SKM-1 (cell line): ENCODE measurements around the gene TXNRD2.
"Not testable (repeated sequence)": the region's sequence is repeated elsewhere in the genome, so short reads cannot be mapped to it uniquely, and the experiment has no call there.

ENCODE experiments used
- DNase-seq: peaks from one replicate; lab custom pipeline; 2025; ENCODE audit not compliant: unreplicated experiment; lab: John Stamatoyannopoulos, UW

The TXNRD2 gene

GRCh38 chr22:19951346-19951745 lies 9.7 kb upstream of the TXNRD2 start:
- DNase-seq: no peak

DNA sequence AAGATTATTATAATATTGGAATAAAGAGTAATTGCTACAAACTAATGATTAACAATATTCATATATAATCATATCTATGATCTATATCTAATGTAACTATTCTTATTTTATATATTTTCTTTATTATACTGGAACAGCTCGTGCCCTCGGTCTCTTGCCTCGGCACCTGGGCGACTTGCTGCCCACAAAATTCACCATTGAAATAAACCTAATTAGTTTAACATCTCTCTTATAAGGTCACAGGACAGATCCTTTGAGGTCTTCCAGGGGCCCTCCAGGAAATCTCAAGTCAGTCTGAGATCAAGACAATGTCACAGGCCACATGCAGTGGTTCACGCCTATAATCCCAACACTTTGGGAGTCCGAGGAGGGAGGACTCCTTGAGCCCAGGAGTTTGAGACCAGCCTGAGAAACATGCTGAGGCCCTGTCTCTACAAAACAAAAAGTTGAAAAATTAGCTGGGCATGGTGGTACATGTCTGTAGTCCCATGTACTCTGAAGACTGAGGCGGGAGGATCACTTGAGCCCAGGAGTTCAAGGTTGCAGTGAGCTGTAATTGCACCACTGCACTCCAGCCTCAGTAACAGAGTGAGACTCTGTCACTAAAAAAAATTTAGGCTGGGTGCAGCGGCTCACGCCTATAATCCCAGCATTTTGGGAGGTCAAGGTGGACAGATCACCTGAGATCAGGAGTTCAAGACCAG lies 6.6 kb upstream of the TXNRD2 start:
- no peak for DNase-seq

DNA sequence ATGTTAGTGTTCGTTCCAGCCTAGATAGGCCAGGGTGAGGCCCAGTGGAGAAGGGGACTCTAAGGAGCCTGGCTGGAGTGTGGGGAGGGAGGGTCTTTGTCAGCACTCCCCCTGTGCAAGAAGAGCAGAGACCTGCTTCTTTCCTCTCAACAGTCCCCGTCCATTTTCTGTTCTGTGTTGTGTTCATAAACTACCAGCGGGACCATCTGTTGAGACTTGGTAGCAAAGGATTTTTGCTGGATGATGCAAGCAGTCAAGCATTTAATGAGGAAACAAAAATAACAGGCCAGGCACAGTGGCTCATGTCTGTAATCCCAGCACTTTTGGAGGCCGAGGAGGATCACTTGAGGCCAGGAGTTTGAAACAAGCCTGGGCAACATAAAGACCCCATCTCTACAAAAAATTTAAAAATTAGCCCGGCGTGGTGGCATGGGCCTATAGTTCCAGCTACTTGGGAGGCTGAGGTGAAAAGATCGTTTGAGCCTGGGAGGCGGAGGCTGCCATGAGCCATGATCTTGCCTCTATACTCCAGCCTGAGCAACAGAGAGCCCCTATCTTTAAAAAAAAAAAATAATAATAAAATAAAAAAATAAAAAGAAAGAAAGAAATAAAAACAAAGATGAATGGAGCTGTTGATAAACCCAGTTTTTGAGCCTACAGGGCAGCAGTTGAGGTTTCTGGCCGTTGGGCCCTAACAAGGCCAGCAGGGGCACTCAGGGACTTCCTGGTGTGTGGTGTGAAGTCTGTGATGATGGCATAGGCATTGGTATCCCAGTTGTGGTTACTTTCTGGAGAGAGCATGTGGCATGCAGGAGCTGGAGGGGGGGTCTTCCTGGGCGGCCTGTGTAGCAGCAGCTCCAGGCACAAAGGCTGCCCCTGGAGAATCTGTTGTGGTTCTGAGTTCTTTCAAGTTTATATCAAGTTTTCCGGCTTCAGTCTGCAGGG lies 1.7 kb upstream of the TXNRD2 start:
- no peak for DNase-seq

DNA sequence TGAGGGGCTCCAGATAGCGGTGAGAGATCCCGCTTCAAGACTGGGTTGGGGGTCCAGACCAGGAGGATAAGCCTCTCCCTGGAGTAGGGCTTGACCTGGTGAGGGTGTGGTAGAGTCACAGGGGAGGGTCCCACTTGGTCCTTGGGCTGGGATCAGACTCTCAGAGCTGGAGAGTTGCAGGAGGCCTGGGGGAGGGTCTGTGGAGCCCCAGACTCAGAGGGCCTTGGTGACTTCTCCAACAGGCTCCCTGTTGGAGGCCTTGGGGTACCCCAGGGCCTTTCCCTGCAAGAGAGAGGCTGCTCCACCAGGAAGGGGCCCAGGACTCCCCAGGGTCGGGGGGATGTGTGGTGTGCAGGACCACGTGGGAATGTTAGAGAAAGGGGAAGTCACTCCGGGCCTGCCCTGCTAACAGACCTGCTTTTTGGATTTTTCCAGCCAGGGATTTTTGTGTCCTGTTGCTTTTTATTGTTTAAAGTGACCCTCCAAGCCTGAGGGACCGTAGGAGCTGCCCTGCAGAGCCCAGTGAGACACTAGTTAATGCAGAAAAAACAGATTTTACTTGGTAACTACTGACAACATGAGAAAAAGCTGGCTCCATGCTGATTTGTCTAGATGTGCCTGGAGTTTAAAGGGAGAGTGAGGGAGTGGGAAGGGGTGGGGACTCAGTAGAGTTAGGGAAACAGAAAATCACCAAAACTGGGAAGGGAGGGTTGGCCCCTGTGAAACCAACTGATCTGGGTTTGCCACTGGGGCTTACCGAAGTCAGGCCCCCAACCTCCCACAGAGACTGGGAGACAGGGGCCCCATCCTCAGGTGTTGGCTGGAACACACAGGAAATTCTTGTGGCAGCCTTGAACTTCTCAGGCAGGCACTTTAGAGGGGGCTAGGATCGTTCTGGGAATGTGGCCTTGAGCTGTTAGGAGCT lies 801 bp upstream of the TXNRD2 start:
- peak; percentile 65 for DNase-seq

- DNase-seq: no peak
Observed at GRCh38 chr22:19940536-19941364, 868 bp downstream of the TXNRD2 start.

- DNase-seq: no peak
Observed at GRCh38 chr22:19937616-19938473, 3.8 kb downstream of the TXNRD2 start.

GRCh38 chr22:19936513-19936912 lies 5.1 kb downstream of the TXNRD2 start:
- no peak for DNase-seq

GRCh38 chr22:19935123-19935718 lies 6.4 kb downstream of the TXNRD2 start:
- not testable (repeated sequence) for DNase-seq

DNA sequence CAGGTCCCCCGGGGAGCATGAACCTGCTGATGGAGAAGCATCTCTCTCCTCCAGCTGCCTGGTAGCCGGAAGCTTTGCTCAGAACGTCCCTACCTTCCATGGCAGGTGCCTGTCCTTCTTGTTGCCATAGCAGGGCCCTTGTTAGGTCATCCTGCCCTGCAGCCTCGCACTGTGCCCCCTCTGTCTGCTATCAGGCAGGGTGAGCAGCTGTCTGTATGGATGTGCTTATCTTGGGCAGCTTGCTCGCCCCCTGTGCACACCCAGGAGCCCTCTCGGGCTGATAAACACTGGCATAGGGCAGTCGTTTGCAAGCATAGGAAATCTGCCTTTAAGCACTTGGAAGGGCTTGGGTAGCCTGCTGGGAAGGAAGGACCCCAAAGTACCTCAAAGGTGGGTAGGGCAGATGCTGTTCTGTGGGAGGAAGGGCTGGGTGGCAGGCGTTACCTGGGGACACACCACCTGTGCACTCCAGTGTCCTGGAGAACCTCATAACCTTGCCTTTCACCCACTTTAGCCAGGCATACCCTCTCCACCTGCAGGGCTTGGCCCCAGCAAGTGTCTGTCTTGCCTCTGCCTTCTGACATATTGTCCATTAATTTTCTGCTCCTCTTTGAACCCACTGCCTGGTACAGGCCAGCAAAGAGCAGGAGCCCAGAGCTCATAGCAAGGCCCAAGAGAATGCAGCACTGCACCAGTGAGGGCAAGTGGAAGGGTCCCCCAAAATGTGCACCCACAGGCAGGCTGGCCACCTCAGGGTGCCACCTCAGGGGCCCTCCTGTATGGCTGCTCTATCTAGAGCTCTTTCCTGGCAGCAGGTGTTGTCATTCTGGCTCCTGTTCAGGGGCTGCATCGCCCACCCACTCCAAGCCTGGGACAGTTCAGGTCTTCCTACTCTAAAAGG lies 8.0 kb downstream of the TXNRD2 start:
- no peak for DNase-seq

- DNase-seq: no peak
Observed at GRCh38 chr22:19932367-19933206, 9.0 kb downstream of the TXNRD2 start.

DNA sequence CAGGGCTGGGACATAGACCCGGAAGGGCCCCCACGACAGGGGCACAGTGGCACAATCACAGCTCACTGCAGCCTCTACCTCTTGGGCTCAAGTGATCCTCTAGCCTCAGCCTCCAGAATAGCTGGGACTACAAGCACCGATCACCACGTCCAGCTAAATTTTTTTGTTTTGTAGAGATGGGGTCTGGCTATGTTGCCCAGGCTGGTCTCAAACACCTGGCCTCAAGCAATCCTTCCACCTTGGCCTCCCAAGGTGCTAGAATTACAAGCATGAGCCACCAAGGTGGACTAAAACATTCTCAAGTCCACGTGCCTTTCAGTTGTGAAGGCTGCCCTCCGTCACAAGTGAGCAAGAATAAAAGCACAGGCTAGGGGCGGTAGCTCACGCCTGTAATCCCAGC lies 10.1 kb downstream of the TXNRD2 start:
- no peak for DNase-seq

DNA sequence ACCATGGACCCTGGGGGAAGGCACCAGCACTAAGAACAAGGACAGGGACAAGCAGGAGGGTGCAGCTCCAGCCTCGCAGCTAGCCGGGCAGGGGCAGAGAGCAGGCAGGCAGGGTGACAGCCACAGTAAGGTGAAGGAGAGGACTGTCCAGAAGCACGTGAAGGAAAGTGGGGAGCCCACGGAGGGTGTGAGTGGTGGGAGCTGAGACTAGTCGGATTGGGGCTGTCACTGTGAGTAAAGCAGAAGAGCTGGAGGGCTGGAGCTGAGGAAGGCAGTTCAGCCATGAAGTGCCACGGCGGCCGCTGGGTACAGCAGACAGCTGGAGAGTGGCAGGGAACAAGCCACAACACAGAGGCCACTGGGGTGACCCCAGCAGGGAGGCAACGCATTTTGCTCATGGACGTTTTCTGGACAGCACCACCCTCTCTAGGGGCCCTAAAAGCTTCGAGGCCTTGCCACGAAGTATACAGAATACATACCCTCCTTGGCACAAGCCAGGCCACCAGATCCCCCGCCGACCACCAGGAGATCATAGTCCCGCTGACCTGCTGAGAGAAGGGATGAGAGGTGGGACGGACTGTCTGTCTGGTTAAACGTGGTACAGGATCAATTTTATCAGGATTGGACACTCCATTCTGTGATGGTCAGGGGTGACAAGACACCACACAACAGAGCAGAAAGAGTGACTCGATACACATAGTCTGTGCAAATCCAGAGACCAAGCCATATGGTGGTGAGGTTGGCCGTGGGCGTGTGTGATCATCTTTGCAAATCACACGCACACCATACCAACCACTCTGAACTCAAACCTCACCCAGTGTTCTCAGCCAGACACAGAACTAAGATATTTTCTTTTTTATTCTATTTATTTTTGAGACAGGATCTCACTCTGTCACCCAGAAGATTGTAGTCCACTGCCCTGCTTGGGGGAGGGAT lies 10.8 kb downstream of the TXNRD2 start:
- no peak for DNase-seq

DNA sequence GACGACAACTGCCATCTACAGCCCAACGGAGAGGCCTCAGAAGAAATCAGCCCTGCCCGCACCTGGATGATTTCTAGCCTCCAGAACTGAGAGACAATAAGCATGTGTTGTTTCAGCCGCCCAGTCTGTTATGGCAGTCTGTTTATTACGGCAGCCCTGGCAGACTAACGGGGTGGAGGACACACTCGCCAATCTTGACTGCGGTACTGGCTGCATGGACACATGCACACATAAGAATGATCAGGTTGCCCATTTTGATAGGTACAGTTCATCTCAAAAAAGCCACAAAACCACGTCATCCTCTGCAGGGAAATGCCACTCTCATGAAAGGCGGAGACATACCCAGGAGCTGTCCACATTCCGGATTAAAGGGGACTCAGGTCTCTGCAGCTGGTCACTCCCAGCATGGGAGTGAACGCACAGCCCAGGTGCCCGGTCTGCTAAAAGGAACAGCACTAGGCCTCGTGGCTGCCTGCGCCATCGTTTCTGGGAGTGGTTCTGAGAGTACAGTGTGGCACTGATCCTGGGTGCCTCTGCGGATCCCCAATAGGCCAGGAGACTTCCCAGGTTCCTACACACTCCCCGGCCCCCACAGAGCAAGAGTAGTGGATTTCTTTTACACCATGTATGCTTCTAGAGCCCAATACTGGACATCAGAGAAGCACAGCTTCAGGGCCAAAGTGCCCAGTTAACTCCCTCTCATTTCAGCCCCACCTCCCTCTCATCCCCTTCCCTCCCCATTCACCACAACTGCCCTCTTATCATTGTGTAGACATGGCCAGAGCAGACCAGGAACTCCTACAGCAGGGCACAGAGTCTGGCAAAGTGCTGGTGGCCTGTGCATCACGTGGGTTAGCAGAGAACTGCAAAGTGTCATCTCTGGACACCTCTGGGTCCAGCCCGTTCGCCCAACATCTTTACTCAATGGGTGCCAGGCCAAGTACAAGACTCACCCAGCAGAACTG lies 11.8 kb downstream of the TXNRD2 start:
- no peak for DNase-seq

GRCh38 chr22:19928207-19928606 lies 13.4 kb downstream of the TXNRD2 start:
- no peak for DNase-seq

DNA sequence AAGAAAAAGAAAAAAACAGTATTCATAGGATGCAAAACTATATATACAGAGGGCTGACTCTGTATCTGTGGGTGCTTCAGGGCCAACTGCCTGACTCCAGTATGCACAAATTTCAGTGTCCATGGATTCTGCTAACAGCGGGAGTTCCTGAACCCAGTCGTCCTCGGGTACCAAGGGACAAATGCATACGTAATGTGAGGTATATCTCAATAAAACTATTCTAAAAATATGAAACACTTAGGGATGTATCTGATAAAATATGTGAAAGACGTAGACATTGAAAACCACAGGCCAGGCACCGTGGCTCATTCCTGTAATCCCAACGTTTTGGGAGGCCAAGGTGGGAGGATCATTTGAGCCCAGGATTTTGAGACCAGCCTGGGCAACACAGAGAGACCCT lies 13.9 kb downstream of the TXNRD2 start:
- DNase-seq: no peak
